Measurements from ENCODE around the gene WDFY2.

WDFY2 gene

DNA sequence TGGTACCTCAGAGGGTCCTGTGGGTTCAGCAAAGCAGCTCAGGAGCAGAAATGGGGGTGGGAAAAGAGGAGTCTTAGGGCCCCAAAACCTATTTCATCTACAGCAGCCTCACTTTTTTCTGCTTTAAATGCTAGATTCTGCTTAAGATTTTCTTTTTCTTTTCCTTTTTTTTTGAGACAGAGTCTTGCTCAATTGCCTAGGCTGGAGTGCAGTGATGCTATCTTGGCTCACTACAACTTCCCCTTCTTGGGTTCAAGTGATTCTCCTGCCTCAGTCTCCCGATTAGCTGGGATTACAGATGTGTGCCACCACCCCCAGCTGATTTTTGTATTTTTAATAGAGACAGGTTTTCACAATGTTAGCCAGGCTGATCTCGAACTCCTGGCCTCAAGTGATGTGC lies 30.7 kb upstream of the WDFY2 start:
- Histone ChIP-seq H3K4me2 (ENCODE audit: low read depth, low read length, poor library complexity, severe bottlenecking) (no peak overlapping the region), H3K4me1 (ENCODE audit: insufficient read depth, low read length, poor library complexity, severe bottlenecking) (peaks cover 13% of the 10 kb centered on the region)

DNA sequence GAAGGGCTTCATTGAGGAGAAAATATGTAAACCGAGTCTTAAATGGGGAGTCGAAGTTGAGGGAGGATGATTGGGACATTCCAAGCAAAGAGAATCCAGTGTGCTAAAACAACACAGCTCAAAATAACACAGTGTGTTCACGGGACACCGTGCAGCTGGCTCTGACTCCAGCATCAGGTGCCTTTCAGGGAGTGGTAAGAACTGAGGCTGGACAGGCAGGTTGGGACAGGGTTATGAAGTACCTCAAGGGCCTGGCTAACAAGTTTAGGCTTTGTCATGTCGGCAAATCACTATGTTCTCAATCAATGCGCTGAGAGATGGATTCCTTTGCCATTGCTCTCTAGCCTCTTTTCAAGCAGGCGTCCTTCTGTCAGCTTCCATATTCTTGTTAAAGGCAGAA lies 27.5 kb upstream of the WDFY2 start:
- no peak overlapping the region for H3K4me2 ChIP-seq (ENCODE audit: low read depth, low read length, poor library complexity, severe bottlenecking)
- no peaks in the 10 kb centered on the region for H3F3A ChIP-seq (ENCODE audit: low read depth)
- H2AFZ ChIP-seq (ENCODE audit: low read length) = no peak overlapping the region
- no peak overlapping the region for H3K4me3 ChIP-seq (ENCODE audit: low read length, poor library complexity, severe bottlenecking)
- no peaks in the 10 kb centered on the region for H3K79me2 ChIP-seq (ENCODE audit: insufficient read depth, low read length)
- H3K9ac ChIP-seq (ENCODE audit: low read depth, low read length, poor library complexity, severe bottlenecking) = no peak overlapping the region
- no peaks in the 10 kb centered on the region for H3K9me3 ChIP-seq (ENCODE audit: insufficient read depth, low read depth, low read length)
- no peaks in the 10 kb centered on the region for H4K20me1 ChIP-seq (ENCODE audit: insufficient read depth, low read length, poor library complexity, severe bottlenecking)
- H3K36me3 ChIP-seq (ENCODE audit: insufficient read depth, low read length) = no peaks in the 10 kb centered on the region
- H3K27me3 ChIP-seq (ENCODE audit: insufficient read depth, low read length, poor library complexity, severe bottlenecking) = no peaks in the 10 kb centered on the region
- TF ChIP-seq, protein P1, sequence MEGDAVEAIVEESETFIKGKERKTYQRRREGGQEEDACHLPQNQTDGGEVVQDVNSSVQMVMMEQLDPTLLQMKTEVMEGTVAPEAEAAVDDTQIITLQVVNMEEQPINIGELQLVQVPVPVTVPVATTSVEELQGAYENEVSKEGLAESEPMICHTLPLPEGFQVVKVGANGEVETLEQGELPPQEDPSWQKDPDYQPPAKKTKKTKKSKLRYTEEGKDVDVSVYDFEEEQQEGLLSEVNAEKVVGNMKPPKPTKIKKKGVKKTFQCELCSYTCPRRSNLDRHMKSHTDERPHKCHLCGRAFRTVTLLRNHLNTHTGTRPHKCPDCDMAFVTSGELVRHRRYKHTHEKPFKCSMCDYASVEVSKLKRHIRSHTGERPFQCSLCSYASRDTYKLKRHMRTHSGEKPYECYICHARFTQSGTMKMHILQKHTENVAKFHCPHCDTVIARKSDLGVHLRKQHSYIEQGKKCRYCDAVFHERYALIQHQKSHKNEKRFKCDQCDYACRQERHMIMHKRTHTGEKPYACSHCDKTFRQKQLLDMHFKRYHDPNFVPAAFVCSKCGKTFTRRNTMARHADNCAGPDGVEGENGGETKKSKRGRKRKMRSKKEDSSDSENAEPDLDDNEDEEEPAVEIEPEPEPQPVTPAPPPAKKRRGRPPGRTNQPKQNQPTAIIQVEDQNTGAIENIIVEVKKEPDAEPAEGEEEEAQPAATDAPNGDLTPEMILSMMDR (conservative IDR thresholded peaks at IDR 0.05; ENCODE audit: low read length) = no peak
- TF ChIP-seq EZH2phosphoT487 (IDR thresholded peaks at IDR 0.05; ENCODE audit: borderline replicate concordance) = no peak
- H3K9me2 ChIP-seq (replicated peaks; ENCODE audit: low read depth, low read length) = no peaks in the 10 kb centered on the region
- peaks cover 11% of the 10 kb centered on the region for H3K4me1 ChIP-seq (ENCODE audit: insufficient read depth, low read length, poor library complexity, severe bottlenecking)

More for the DNA sequence above, 30.7 kb upstream of the WDFY2 start:
- Histone ChIP-seq H3K9ac (ENCODE audit: low read depth, low read length, poor library complexity, severe bottlenecking) (no peak overlapping the region), H3K36me3 (ENCODE audit: insufficient read depth, low read length) (no peaks in the 10 kb centered on the region), H2AFZ (ENCODE audit: low read length) (no peak overlapping the region), H3K79me2 (ENCODE audit: insufficient read depth, low read length) (no peaks in the 10 kb centered on the region), H3K9me2 (replicated peaks; ENCODE audit: low read depth, low read length) (no peaks in the 10 kb centered on the region), H3K4me3 (ENCODE audit: low read length, poor library complexity, severe bottlenecking) (no peak overlapping the region), H4K20me1 (ENCODE audit: insufficient read depth, low read length, poor library complexity, severe bottlenecking) (no peaks in the 10 kb centered on the region), H3K9me3 (ENCODE audit: insufficient read depth, low read depth, low read length) (no peaks in the 10 kb centered on the region), H3F3A (ENCODE audit: low read depth) (no peaks in the 10 kb centered on the region), H3K27me3 (ENCODE audit: insufficient read depth, low read length, poor library complexity, severe bottlenecking) (no peaks in the 10 kb centered on the region)
- TF ChIP-seq EZH2phosphoT487 (IDR thresholded peaks at IDR 0.05; ENCODE audit: borderline replicate concordance) = no peak
- TF ChIP-seq, protein P1 (conservative IDR thresholded peaks at IDR 0.05; ENCODE audit: low read length) = no peak

DNA sequence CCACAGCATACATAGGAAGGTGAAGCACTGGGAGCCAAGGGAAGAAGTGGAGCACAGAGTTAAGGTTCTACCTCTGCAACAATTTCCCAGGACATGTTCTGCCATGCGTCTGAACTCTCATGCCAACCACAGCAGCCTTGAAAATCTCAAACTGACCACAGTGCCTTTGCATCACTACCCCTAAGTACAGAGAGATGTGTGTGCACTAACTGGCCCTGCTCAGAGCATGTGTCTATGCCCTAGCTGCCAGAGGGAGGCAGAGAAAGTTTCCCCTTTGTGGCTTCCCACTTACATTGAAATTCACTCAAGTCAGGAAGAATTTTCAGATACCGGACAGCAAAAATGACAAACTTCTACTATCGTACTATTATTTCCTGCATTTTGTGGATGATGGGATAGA lies 26.8 kb upstream of the WDFY2 start:
- H3K9ac ChIP-seq (ENCODE audit: low read depth, low read length, poor library complexity, severe bottlenecking) = no peak overlapping the region
- H3K4me1 ChIP-seq (ENCODE audit: insufficient read depth, low read length, poor library complexity, severe bottlenecking) = peaks cover 16% of the 10 kb centered on the region
- no peaks in the 10 kb centered on the region for H3F3A ChIP-seq (ENCODE audit: low read depth)
- no peak overlapping the region for H2AFZ ChIP-seq (ENCODE audit: low read length)
- H4K20me1 ChIP-seq (ENCODE audit: insufficient read depth, low read length, poor library complexity, severe bottlenecking) = no peaks in the 10 kb centered on the region
- no peaks in the 10 kb centered on the region for H3K79me2 ChIP-seq (ENCODE audit: insufficient read depth, low read length)
- H3K9me2 ChIP-seq (replicated peaks; ENCODE audit: low read depth, low read length) = no peaks in the 10 kb centered on the region
- TF ChIP-seq, protein P1 (conservative IDR thresholded peaks at IDR 0.05; ENCODE audit: low read length) = no peak
- no peak for TF ChIP-seq EZH2phosphoT487 (IDR thresholded peaks at IDR 0.05; ENCODE audit: borderline replicate concordance)
- no peak overlapping the region for H3K4me2 ChIP-seq (ENCODE audit: low read depth, low read length, poor library complexity, severe bottlenecking)
- H3K27me3 ChIP-seq (ENCODE audit: insufficient read depth, low read length, poor library complexity, severe bottlenecking) = no peaks in the 10 kb centered on the region
- no peak overlapping the region for H3K4me3 ChIP-seq (ENCODE audit: low read length, poor library complexity, severe bottlenecking)
- H3K9me3 ChIP-seq (ENCODE audit: insufficient read depth, low read depth, low read length) = no peaks in the 10 kb centered on the region
- H3K36me3 ChIP-seq (ENCODE audit: insufficient read depth, low read length) = no peaks in the 10 kb centered on the region
